Activated CD8-positive, alpha-beta T cell treated with anti-CD3 and anti-CD28 coated beads, Interleukin-2, amount 10 ng/mL, durations not matched to agents 7 days and 5 days (primary cell): ENCODE results near the gene MIOX. TPM values are rescaled to one million over a fixed set of nuclear protein-coding genes. Genes with fewer than 3 reads are reported as not detected.

Source experiments
- ATAC-seq: fragments of 150-1000 bp; cut with Tn5 transposase; one replicate; pipeline ENCODE4 v1.10.0; 2021; ENCODE audit warnings: moderate library complexity
- CTCF ChIA-PET: fragments of 350-600 bp; sonication (Branson Sonifier 250); formaldehyde crosslinking; loops from one replicate; lab custom pipeline; 2021; ENCODE audit warnings: antibody characterized with exemption; lab: Charles Lee
- POLR2A ChIA-PET: fragments of 350-600 bp; sonication (Branson Sonifier 250); formaldehyde crosslinking; loops from one replicate; lab custom pipeline; 2021; ENCODE audit warnings: antibody characterized with exemption; lab: Charles Lee
- DNase-seq: peaks from one replicate; pipeline ENCODE4 v3.0.0-alpha.2; 2020
- H3K27ac Mint-ChIP-seq: one replicate; pipeline ENCODE4 v1.8.0; 2021; ENCODE audit warnings: mild to moderate bottlenecking, mixed read lengths
- H3K27me3 Mint-ChIP-seq: one replicate; pipeline ENCODE4 v1.8.0; 2021; ENCODE audit warnings: low read depth, mixed read lengths
- H3K36me3 Mint-ChIP-seq: one replicate; pipeline ENCODE4 v1.8.0; 2021; ENCODE audit warnings: low read depth, mixed read lengths
- H3K4me1 Mint-ChIP-seq: one replicate; pipeline ENCODE4 v1.8.0; 2021; ENCODE audit warnings: low read depth, mixed read lengths
- H3K4me3 Mint-ChIP-seq: one replicate; pipeline ENCODE4 v1.8.0; 2021; ENCODE audit warnings: mild to moderate bottlenecking, mixed read lengths
- H3K9me3 Mint-ChIP-seq: one replicate; pipeline ENCODE4 v1.8.0; 2022; ENCODE audit warnings: mixed read lengths; ENCODE audit not compliant: insufficient read depth
- total RNA-seq, 2 experiments: library from RNA; stranded (reverse); gene quantifications; one replicate each; pipeline ENCODE4 v1.2.3, GENCODE V29; 2021

Gene MIOX
- total RNA-seq, 2 experiments from 2014 or later, result 0.40 TPM; not detected in 1

- no peak for DNase-seq
- peaks cover 48% of the 10 kb centered on the region for H3K36me3 Mint-ChIP-seq
- CTCF ChIA-PET, result interaction anchor here (1.0 to 5.1 kb wide), 5 partner anchors 10 to 153 kb away, joined by 3 to 37 read pairs (median 9); partner anchors contain the start of genes LMF2, NCAPH2 and SCO2
- H3K4me1 Mint-ChIP-seq, result peaks cover 65% of the 10 kb centered on the region
- no peaks in the 10 kb centered on the region for H3K9me3 Mint-ChIP-seq
- no peaks in the 10 kb centered on the region for H3K27me3 Mint-ChIP-seq
- ATAC-seq, result no peak
- H3K4me3 Mint-ChIP-seq, result peak overlapping the region; percentile 71
- POLR2A ChIA-PET, result interaction anchor here (1.3 to 2.0 kb wide), 2 partner anchors 25 to 153 kb away, joined by 3 to 10 read pairs; no protein-coding TSS in a partner anchor
- H3K27ac Mint-ChIP-seq, result peak overlapping the region; percentile 95
Measured at GRCh38 chr22:50467773-50468440, 18.8 kb upstream of the MIOX start.

- peaks cover 72% of the 10 kb centered on the region for H3K4me1 Mint-ChIP-seq
- ChIA-PET CTCF (interaction anchor here (0.9 to 5.1 kb wide), 5 partner anchors 10 to 152 kb away, joined by 3 to 37 read pairs (median 9); partner anchors contain the start of genes LMF2, NCAPH2 and SCO2), POLR2A (interaction anchor here (0.8 to 2.4 kb wide), 5 partner anchors 26 to 153 kb away, joined by 3 to 20 read pairs (median 8); partner anchors contain the start of genes LMF2, NCAPH2 and SCO2)
- peak overlapping the region; percentile 71 for H3K4me3 Mint-ChIP-seq
- no peaks in the 10 kb centered on the region for H3K27me3 Mint-ChIP-seq
- H3K27ac Mint-ChIP-seq, result peak overlapping the region; percentile 95
- ATAC-seq (no peak), DNase-seq (no peak)
- peaks cover 45% of the 10 kb centered on the region for H3K36me3 Mint-ChIP-seq
- H3K9me3 Mint-ChIP-seq, result no peaks in the 10 kb centered on the region
Measured at GRCh38 chr22:50468626-50469025, 18.0 kb upstream of the MIOX start.

GRCh38 chr22:50469377-50470305 lies 17.0 kb upstream of the MIOX start:
- Mint-ChIP-seq H3K4me1 (peaks cover 76% of the 10 kb centered on the region), H3K9me3 (no peaks in the 10 kb centered on the region), H3K36me3 (peaks cover 49% of the 10 kb centered on the region), H3K27me3 (no peaks in the 10 kb centered on the region), H3K4me3 (peak overlapping the region; percentile 71), H3K27ac (peak overlapping the region; percentile 95)
- ATAC-seq (peak; percentile 75), DNase-seq (peak; percentile 99)
- CTCF ChIA-PET, result interaction anchor here (0.9 to 5.1 kb wide), 16 partner anchors 16 to 229 kb away, joined by 3 to 37 read pairs (median 5); partner anchors contain the start of genes LMF2, NCAPH2 and SCO2
- POLR2A ChIA-PET, result interaction anchor here (0.5 to 2.4 kb wide), 22 partner anchors 9 to 279 kb away, joined by 3 to 20 read pairs (median 4); partner anchors contain the start of genes LMF2, NCAPH2, SCO2 and TYMP

- no peak for ATAC-seq
- H3K4me3 Mint-ChIP-seq, result peak overlapping the region; percentile 71
Measured at GRCh38 chr22:50470491-50470890, 16.2 kb upstream of the MIOX start.

GRCh38 chr22:50471197-50471847 lies 15.3 kb upstream of the MIOX start:
- H3K4me3 Mint-ChIP-seq, result peak overlapping the region; percentile 71
- H3K9me3 Mint-ChIP-seq, result no peaks in the 10 kb centered on the region
- ATAC-seq, result no peak
- H3K4me1 Mint-ChIP-seq, result peaks cover 83% of the 10 kb centered on the region
- no peaks in the 10 kb centered on the region for H3K27me3 Mint-ChIP-seq
- H3K36me3 Mint-ChIP-seq, result peaks cover 39% of the 10 kb centered on the region
- ChIA-PET CTCF (interaction anchor here (1.0 to 5.1 kb wide), 8 partner anchors 26 to 230 kb away, joined by 3 to 37 read pairs (median 6); partner anchors contain the start of genes HDAC10 and SCO2), POLR2A (interaction anchor here (0.6 to 1.9 kb wide), 8 partner anchors 9 to 150 kb away, joined by 3 to 5 read pairs (median 4); no protein-coding TSS in a partner anchor)
- no peak for DNase-seq
- H3K27ac Mint-ChIP-seq, result peak overlapping the region; percentile 95

More at GRCh38 chr22:50470491-50470890, 16.2 kb upstream of the MIOX start:
- CTCF ChIA-PET, result interaction anchor here (1.0 to 5.1 kb wide), 14 partner anchors 20 to 229 kb away, joined by 3 to 37 read pairs (median 5); partner anchors contain the start of genes HDAC10, LMF2, NCAPH2 and SCO2
- H3K27me3 Mint-ChIP-seq, result no peaks in the 10 kb centered on the region
- peak; percentile 41 for DNase-seq
- peaks cover 45% of the 10 kb centered on the region for H3K36me3 Mint-ChIP-seq
- peak overlapping the region; percentile 95 for H3K27ac Mint-ChIP-seq
- H3K9me3 Mint-ChIP-seq, result no peaks in the 10 kb centered on the region
- H3K4me1 Mint-ChIP-seq, result peaks cover 80% of the 10 kb centered on the region
- POLR2A ChIA-PET, result interaction anchor here (0.5 to 2.4 kb wide), 16 partner anchors 10 to 204 kb away, joined by 3 to 20 read pairs (median 4); partner anchors contain the start of genes LMF2, NCAPH2, SCO2 and TYMP

- Mint-ChIP-seq H3K4me3 (peak overlapping the region; percentile 43), H3K27ac (peak overlapping the region; percentile 95), H3K4me1 (peaks cover 80% of the 10 kb centered on the region), H3K36me3 (peaks cover 33% of the 10 kb centered on the region), H3K9me3 (no peaks in the 10 kb centered on the region), H3K27me3 (no peaks in the 10 kb centered on the region)
- CTCF ChIA-PET, result interaction anchor here (1.7 to 5.6 kb wide), 5 partner anchors 16 to 149 kb away, joined by 4 to 26 read pairs (median 11); partner anchors contain the start of gene SCO2
- POLR2A ChIA-PET, result interaction anchor here (0.6 to 1.1 kb wide), 2 partner anchors 18 to 149 kb away, joined by 4 read pairs; no protein-coding TSS in a partner anchor
- DNase-seq (no peak), ATAC-seq (no peak)
Measured at GRCh38 chr22:50471962-50472361, 14.7 kb upstream of the MIOX start.

GRCh38 chr22:50473088-50473487 lies 13.6 kb upstream of the MIOX start:
- Mint-ChIP-seq H3K27ac (peak overlapping the region; percentile 84), H3K9me3 (no peaks in the 10 kb centered on the region), H3K4me3 (peak overlapping the region; percentile 93), H3K4me1 (peaks cover 72% of the 10 kb centered on the region), H3K27me3 (no peaks in the 10 kb centered on the region), H3K36me3 (peaks cover 29% of the 10 kb centered on the region)
- ChIA-PET POLR2A (interaction anchor here (0.6 to 2.2 kb wide), 6 partner anchors 25 to 147 kb away, joined by 3 to 11 read pairs (median 3); partner anchors contain the start of genes LMF2, NCAPH2 and SCO2), CTCF (interaction anchor here (0.9 to 5.6 kb wide), 13 partner anchors 9 to 148 kb away, joined by 3 to 23 read pairs (median 5); partner anchors contain the start of genes ADM2, LMF2, NCAPH2 and SCO2)
- peak; percentile 24 for ATAC-seq
- DNase-seq, result peak; percentile 77

- ATAC-seq, result no peak
- peak overlapping the region; percentile 84 for H3K27ac Mint-ChIP-seq
- peak overlapping the region; percentile 93 for H3K4me3 Mint-ChIP-seq
- H3K4me1 Mint-ChIP-seq, result peaks cover 63% of the 10 kb centered on the region
- peaks cover 25% of the 10 kb centered on the region for H3K36me3 Mint-ChIP-seq
- CTCF ChIA-PET, result interaction anchor here (0.8 to 5.6 kb wide), 18 partner anchors 8 to 147 kb away, joined by 3 to 23 read pairs (median 4); partner anchors contain the start of genes ADM2, LMF2, NCAPH2 and SCO2
- peaks cover 7% of the 10 kb centered on the region for H3K27me3 Mint-ChIP-seq
- peak; percentile 65 for DNase-seq
- H3K9me3 Mint-ChIP-seq, result no peaks in the 10 kb centered on the region
- POLR2A ChIA-PET, result interaction anchor here (0.6 to 2.2 kb wide), 7 partner anchors 24 to 146 kb away, joined by 3 to 11 read pairs (median 3); partner anchors contain the start of gene SCO2
Measured at GRCh38 chr22:50473855-50474671, 12.6 kb upstream of the MIOX start.
